ENCODE results near the gene PCDHGA9.
"Not testable (repeated sequence)": the region's sequence is repeated elsewhere in the genome, so short reads cannot be mapped to it uniquely, and the experiment has no call there.

The PCDHGA9 gene

DNA sequence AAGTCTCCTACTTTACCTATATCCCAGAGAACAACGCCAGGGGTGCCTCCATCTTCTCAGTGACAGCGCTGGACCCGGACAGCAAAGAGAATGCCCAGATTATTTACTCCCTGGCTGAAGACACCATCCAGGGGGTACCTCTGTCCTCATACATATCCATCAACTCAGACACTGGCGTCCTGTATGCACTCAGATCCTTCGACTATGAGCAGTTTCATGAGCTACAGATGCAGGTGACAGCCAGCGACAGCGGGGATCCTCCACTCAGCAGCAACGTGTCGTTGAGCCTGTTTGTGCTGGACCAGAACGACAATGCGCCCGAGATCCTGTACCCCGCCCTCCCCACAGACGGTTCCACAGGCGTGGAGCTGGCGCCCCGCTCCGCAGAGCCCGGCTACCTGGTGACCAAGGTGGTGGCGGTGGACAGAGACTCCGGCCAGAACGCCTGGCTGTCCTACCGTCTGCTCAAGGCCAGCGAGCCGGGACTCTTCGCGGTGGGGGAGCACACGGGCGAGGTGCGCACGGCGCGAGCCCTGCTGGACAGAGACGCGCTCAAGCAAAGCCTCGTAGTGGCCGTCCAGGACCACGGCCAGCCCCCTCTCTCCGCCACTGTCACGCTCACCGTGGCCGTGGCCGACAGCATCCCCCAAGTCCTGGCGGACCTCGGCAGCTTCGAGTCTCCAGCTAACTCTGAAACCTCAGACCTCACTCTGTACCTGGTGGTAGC, 12.1 kb downstream of the PCDHGA9 start:
- DNase-seq = not testable (repeated sequence)

DNA sequence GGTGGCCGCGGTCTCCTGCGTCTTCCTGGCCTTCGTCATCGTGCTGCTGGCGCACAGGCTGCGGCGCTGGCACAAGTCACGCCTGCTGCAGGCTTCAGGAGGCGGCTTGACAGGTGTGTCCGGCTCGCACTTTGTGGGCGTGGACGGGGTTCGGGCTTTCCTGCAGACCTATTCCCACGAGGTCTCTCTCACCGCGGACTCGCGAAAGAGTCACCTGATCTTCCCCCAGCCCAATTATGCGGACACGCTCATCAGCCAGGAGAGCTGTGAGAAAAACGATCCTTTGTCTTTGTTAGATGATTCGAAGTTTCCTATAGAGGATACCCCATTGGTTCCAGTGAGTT, 12.7 kb downstream of the PCDHGA9 start:
- DNase-seq = not testable (repeated sequence)

DNA sequence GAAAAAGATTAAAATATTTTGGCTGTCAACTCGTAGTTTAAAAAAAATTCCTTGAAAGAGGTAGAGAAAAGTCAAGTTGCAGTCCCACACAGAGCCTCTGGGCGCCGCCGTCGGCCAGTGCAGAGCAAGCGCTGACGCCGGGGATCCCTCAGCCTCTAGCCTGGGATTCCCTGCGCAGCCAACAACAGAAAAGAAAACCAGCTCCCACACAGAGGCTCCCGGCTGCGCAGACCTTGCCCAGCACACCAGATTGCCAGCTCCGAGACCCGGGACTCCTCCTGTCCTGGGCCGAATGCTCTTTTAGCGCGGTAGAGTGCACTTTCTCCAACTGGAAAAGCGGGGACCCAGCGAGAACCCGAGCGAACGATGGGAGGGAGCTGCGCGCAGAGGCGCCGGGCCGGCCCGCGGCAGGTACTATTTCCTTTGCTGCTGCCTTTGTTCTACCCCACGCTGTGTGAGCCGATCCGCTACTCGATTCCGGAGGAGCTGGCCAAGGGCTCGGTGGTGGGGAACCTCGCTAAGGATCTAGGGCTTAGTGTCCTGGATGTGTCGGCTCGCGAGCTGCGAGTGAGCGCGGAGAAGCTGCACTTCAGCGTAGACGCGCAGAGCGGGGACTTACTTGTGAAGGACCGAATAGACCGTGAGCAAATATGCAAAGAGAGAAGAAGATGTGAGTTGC, 15.1 kb downstream of the PCDHGA9 start, which contains the start of gene PCDHGB7:
PCDHGB7 (plus strand) TSS at position 184 of the 679 bp plus-strand sequence; CDS start at position 367, 183 bp downstream.
- peak; percentile 43 for DNase-seq

DNA sequence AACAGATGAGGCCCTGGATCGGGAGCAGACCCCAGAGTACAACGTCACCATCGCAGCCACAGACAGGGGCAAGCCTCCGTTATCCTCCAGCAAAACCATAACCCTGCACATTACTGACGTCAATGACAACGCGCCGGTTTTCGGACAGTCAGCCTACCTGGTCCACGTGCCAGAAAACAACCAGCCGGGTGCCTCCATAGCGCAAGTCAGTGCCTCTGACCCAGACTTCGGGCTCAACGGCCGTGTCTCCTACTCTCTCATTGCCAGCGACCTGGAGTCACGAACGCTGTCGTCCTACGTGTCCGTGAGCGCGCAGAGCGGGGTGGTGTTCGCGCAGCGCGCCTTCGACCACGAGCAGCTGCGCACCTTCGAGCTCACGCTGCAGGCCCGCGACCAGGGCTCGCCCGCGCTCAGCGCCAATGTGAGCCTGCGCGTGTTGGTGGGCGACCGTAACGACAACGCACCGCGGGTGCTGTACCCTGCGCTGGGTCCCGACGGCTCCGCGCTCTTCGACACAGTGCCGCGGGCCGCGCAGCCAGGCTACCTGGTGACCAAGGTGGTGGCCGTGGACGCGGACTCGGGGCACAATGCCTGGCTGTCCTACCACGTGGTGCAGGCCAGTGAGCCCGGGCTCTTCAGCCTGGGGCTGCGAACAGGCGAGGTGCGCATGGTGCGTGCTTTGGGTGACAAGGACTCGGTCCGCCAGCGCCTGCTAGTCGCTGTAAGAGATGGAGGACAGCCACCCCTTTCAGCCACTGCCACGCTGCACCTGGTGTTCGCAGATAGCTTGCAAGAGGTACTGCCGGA, 16.7 kb downstream of the PCDHGA9 start:
- no peak for DNase-seq

DNA sequence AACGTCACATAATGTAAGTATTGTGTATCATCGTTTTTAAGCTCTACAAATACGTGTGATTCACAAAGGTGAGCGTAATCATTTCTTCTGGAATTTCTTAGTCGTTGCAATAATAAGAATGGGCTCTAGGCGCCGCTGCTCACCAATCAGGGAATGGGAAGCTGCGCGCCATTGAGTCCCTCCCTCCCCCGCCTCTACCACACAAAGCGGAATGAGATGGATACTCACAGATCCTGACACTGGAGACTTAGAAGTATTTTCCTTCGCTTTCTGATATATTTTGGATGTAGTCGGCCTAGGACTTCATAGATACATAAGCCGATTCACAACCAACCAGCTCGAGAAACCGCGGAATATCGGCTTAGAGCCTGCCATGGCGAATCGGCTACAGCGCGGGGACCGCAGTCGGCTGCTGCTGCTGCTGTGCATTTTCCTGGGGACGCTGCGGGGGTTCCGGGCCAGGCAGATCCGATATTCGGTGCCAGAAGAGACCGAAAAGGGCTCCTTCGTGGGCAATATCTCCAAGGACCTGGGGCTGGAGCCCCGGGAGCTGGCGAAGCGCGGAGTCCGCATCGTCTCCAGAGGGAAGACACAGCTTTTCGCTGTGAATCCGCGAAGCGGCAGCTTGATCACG, 18.4 kb downstream of the PCDHGA9 start, which contains the start of gene PCDHGA11:
PCDHGA11 (plus strand) TSS at position 197 of the 634 bp plus-strand sequence; CDS start at position 374, 177 bp downstream.
- DNase-seq = no peak

DNA sequence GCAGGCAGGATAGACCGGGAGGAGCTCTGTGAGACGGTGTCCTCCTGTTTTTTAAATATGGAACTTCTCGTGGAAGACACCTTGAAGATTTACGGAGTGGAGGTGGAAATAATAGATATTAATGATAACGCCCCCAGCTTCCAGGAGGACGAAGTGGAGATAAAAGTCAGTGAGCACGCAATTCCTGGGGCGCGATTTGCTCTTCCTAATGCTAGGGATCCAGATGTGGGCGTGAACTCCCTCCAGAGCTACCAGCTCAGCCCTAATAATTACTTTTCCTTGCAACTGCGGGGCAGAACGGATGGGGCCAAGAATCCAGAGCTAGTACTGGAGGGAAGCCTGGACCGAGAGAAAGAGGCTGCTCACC, 18.9 kb downstream of the PCDHGA9 start:
- DNase-seq = no peak

DNA sequence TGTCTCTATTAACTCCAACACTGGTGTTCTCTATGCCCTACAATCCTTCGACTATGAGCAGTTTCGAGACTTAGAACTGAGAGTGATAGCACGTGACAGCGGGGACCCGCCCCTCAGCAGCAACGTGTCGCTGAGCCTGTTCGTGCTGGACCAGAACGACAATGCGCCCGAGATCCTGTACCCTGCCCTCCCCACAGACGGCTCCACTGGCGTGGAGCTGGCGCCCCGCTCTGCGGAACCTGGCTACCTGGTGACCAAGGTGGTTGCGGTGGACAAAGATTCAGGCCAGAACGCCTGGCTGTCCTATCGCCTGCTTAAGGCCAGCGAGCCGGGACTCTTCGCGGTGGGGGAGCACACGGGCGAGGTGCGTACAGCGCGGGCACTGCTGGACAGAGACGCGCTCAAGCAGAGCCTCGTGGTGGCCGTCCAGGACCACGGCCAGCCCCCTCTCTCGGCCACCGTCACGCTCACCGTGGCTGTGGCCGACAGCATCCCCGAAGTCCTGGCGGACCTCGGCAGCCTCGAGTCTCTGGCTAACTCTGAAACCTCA, 20.2 kb downstream of the PCDHGA9 start:
- no peak for DNase-seq

DNA sequence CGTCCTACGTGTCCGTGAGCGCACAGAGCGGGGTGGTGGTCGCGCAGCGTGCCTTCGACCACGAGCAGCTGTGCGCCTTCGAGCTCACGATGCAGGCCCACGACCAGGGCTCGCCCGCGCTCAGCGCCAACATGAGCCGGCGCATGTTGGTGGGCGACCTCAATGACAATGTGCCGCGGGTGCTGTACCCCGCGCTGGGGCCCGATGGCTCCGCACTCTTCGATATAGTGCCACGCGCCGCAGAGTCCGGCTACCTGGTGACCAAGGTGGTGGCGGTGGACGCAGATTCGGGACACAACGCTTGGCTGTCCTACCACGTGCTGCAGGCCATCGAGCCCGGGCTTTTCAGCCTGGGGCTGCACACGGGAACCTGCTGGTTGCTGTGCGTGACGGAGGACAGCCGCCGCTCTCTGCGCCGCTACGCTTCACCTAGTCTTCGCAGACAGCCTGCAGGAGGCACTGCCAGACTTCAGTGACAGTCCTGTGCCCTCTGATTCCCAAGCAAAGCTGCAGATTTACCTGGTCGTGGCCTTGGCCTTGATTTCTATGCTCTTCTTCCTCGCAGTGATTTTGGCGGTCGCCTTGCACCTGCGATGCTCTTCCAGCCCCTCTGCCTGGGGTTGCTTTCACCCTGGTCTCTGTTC, 25.3 kb downstream of the PCDHGA9 start:
- DNase-seq = no peak

DNA sequence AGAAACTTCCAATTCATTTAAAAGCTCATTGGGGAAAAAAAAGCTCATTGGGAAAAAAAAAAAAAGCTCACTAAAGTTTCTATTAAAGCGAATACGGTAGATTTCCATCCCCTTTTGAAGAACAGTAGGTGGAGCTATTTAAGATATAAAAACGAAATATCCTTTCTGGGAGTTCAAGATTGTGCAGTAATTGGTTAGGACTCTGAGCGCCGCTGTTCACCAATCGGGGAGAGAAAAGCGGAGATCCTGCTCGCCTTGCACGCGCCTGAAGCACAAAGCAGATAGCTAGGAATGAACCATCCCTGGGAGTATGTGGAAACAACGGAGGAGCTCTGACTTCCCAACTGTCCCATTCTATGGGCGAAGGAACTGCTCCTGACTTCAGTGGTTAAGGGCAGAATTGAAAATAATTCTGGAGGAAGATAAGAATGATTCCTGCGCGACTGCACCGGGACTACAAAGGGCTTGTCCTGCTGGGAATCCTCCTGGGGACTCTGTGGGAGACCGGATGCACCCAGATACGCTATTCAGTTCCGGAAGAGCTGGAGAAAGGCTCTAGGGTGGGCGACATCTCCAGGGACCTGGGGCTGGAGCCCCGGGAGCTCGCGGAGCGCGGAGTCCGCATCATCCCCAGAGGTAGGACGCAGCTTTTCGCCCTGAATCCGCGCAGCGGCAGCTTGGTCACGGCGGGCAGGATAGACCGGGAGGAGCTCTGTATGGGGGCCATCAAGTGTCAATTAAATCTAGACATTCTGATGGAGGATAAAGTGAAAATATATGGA, 27.9 kb downstream of the PCDHGA9 start, which contains the start of gene PCDHGA12:
PCDHGA12 (plus strand) TSS at position 176 of the 782 bp plus-strand sequence; CDS start at position 429, 253 bp downstream.
- DNase-seq = no peak

DNA sequence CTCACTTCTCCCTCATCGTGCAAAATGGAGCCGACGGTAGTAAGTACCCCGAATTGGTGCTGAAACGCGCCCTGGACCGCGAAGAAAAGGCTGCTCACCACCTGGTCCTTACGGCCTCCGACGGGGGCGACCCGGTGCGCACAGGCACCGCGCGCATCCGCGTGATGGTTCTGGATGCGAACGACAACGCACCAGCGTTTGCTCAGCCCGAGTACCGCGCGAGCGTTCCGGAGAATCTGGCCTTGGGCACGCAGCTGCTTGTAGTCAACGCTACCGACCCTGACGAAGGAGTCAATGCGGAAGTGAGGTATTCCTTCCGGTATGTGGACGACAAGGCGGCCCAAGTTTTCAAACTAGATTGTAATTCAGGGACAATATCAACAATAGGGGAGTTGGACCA, 28.7 kb downstream of the PCDHGA9 start:
- no peak for DNase-seq

DNA sequence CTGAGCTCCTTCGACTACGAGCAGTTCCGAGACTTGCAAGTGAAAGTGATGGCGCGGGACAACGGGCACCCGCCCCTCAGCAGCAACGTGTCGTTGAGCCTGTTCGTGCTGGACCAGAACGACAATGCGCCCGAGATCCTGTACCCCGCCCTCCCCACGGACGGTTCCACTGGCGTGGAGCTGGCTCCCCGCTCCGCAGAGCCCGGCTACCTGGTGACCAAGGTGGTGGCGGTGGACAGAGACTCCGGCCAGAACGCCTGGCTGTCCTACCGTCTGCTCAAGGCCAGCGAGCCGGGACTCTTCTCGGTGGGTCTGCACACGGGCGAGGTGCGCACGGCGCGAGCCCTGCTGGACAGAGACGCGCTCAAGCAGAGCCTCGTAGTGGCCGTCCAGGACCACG, 29.7 kb downstream of the PCDHGA9 start:
- DNase-seq = not testable (repeated sequence)

DNA sequence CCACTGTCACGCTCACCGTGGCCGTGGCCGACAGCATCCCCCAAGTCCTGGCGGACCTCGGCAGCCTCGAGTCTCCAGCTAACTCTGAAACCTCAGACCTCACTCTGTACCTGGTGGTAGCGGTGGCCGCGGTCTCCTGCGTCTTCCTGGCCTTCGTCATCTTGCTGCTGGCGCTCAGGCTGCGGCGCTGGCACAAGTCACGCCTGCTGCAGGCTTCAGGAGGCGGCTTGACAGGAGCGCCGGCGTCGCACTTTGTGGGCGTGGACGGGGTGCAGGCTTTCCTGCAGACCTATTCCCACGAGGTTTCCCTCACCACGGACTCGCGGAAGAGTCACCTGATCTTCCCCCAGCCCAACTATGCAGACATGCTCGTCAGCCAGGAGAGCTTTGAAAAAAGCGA, 30.1 kb downstream of the PCDHGA9 start:
- DNase-seq = not testable (repeated sequence)

DNA sequence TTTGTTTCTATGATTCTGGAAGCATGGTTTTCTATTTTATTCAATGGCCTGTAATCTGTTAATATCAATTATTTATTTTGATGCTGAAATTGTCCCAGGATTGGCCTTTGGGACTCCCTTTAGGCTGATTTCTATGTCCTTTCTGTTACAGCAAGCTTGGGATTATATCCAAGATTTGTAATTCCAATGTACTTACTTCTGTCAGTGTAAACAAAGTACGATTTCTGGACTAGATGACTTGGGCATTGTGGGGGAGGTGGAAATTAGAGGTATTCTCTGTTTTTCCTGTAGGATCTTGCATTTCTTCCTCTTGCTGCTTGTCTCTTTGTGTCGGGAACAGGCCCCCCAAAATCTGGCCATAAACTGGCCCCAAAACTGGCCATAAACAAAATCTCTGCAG, 31.4 kb downstream of the PCDHGA9 start:
- DNase-seq = no peak

DNA sequence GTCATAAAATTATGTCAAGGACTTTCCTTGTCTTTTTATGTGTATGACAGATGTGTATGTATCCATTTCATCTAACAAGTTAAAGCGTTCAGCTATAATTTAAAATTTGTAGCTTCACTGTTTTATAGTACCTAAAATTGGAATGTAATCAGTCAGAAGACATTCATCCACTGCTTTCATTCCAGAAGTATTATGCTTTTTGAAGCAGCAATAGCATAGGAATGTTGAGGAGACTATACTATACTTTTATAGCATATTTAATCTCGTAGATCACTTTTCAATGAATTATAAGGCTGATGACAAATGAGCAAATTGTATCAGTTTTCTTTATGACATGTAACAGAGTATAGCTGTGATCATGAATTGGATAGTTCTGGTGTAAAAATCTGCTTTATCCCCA, 34.6 kb downstream of the PCDHGA9 start:
- no peak for DNase-seq

DNA sequence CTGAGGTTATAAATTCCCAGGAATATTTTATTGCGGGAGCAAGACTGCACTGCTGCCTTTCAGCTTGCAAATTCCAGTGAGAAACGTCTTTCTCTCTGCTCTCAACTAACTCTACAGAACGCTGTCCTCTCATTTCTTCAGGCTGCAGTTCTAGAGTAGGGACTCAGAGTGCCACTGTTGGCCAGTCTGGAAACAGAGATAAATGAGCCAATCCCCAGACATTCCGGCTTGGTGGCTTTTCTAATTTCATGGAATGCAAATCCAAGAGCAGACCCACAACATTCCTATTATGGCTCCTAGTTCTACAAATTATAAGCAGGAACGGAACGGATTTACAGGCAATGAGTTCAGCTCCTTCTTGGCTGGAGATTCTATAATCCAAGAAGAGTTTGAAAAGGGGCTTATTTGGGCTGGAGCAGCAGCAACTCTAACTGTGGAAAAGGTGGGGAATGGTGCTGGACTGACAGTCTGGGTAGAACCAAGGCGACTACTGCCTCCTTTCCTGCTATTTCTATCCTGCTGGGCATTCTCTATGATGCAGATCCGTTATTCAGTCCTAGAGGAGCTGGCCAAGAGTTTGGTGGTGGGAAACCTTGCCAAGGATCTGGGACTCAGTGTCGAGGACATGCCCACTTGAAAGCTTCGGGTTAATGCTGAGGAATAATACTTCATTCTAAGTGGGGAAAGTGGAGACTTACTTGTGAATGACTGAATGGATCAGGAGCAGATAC, 37.0 kb downstream of the PCDHGA9 start:
- DNase-seq = no peak

DNA sequence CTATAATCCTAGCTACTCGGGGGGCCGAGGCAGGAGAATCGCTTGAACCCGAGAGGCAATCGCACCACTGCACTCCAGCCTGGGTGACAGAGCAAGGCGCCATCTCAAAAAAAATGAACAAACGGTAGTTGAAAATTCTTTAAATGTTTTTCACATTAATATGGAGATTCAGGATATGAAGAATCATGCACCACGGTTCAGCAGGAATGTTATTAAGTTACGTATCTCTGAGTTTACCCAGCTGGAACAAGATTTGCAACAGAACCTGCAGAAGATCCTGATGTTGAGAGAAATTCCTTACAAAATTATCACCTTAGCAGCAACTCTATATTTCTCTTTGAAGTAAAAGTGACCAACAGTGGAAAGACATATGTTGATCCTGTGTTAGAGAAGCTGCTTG, 37.8 kb downstream of the PCDHGA9 start:
- no peak for DNase-seq

DNA sequence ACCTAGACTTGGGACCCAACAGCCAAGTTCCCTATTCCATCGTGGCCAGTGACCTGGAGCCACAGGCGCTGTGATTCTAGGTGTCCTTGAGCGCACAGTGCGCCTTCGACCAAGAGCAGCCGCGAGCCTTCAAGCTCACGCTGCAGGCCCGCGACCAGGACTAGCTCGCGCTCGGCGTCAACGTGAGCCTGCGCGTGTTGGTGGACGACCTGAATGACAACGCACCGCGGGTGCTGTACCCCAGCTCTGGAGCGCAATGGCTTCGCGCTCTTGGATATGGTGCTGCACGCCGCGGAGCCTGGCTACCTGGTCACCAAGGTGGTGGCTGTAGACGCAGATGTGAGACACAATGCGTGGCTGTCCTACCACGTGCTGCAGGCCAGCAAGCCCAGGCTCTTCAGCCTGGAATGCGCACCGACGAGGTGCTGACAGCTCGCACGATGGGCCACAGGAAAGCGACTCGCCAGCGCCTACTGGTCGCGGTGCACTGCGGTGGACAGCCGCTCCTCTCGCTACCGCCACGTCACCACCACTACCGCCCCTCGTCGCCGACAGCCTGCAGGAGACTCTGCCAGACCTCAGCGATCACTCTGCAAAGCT, 39.1 kb downstream of the PCDHGA9 start:
- DNase-seq = no peak

Data from activated naive CD4-positive, alpha-beta T cell treated with anti-CD3 and anti-CD28 coated beads, Interleukin-2, amount 50 U/mL, for 16 hours (primary cell).